SK-N-MC (cell line): Measurements from ENCODE around the gene CORO1C.

Source experiments
- EZH2 ChIP-seq: fragments of 200-600 bp; sonication (generic); IDR thresholded peaks from one replicate; pipeline ENCODE4 v1.6.1; 2017; ENCODE audit warnings: antibody characterized with exemption
- FOXP2 ChIP-seq: optimal IDR thresholded peaks from 2 replicates; pipeline ENCODE3; 2011; ENCODE audit warnings: mild to moderate bottlenecking, moderate library complexity; ENCODE audit not compliant: insufficient read depth; ENCODE audit errors: extremely low read length, control extremely low read depth
- POLR2AphosphoS5 ChIP-seq: IDR thresholded peaks from 2 replicates; pipeline ENCODE4 v1.6.1; 2012; ENCODE audit warnings: mild to moderate bottlenecking, low read depth, low read length, borderline replicate concordance

DNA sequence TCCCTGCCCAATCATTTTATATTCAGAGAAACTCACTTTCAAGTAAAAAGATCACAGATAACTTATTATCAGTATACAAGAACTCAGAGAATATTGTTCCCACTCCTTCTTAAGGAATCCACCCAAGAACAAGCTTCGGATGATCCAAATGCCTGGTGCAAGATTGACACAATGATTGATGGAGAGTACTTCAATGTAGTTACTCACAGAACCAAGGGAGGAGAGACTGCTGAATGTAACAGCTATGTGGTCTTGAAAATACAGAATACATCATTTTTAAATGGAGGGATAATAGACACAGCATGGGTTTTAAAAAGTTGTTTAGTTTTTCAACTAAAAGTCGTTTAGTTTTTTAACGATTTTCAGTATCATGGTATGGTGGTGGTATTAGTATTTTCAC is 59.3 kb downstream of the CORO1C start:
- no peak for TF ChIP-seq POLR2AphosphoS5
- TF ChIP-seq EZH2 = no peak
- TF ChIP-seq FOXP2 = no peak
